Measurements from ENCODE around the gene RNF44.

DNA sequence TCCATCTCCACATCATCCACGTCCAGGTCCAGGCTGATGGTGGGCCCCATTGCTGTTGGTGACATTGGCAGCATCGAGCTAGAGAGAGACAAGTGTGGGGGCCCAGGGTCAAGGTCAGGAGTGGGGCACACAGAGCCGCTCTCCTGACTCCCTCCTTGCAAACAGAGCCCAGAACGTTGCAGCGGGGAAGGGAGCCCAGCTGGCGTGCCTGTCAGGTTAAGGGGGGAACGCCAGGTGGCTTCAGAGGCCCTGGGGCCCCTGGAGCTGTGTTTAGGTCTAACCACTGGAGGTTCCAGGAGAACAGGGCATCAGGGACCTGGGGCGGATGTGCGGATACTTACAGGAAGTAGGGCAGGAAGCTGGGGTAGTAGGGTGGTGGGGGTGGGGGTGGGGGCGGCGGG lies 7.5 kb downstream of the RNF44 start:
- TF ChIP-seq EZH2 (IDR thresholded peaks at IDR 0.05) (no peak), CEBPB (IDR thresholded peaks at IDR 0.05; ENCODE audit: low read depth) (no peak), SIN3A (IDR thresholded peaks at IDR 0.05; ENCODE audit: low read depth) (no peak), POLR2A (IDR thresholded peaks at IDR 0.05; ENCODE audit: borderline replicate concordance, extremely low read depth, insufficient read depth, insufficient read length) (no peak)
- TF ChIP-seq, protein P1, sequence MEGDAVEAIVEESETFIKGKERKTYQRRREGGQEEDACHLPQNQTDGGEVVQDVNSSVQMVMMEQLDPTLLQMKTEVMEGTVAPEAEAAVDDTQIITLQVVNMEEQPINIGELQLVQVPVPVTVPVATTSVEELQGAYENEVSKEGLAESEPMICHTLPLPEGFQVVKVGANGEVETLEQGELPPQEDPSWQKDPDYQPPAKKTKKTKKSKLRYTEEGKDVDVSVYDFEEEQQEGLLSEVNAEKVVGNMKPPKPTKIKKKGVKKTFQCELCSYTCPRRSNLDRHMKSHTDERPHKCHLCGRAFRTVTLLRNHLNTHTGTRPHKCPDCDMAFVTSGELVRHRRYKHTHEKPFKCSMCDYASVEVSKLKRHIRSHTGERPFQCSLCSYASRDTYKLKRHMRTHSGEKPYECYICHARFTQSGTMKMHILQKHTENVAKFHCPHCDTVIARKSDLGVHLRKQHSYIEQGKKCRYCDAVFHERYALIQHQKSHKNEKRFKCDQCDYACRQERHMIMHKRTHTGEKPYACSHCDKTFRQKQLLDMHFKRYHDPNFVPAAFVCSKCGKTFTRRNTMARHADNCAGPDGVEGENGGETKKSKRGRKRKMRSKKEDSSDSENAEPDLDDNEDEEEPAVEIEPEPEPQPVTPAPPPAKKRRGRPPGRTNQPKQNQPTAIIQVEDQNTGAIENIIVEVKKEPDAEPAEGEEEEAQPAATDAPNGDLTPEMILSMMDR (IDR thresholded peaks at IDR 0.05 in 2 of 3, conservative IDR thresholded peaks at IDR 0.05 in 1 of 3; ENCODE audit: borderline replicate concordance in 1 of 3, insufficient read depth in 1 of 3, low read depth in 2 of 3, low read length in 2 of 3): no peak
- TF ChIP-seq, protein P2, sequence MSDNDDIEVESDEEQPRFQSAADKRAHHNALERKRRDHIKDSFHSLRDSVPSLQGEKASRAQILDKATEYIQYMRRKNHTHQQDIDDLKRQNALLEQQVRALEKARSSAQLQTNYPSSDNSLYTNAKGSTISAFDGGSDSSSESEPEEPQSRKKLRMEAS (IDR thresholded peaks at IDR 0.05): no peak
- TF ChIP-seq, protein P3, sequence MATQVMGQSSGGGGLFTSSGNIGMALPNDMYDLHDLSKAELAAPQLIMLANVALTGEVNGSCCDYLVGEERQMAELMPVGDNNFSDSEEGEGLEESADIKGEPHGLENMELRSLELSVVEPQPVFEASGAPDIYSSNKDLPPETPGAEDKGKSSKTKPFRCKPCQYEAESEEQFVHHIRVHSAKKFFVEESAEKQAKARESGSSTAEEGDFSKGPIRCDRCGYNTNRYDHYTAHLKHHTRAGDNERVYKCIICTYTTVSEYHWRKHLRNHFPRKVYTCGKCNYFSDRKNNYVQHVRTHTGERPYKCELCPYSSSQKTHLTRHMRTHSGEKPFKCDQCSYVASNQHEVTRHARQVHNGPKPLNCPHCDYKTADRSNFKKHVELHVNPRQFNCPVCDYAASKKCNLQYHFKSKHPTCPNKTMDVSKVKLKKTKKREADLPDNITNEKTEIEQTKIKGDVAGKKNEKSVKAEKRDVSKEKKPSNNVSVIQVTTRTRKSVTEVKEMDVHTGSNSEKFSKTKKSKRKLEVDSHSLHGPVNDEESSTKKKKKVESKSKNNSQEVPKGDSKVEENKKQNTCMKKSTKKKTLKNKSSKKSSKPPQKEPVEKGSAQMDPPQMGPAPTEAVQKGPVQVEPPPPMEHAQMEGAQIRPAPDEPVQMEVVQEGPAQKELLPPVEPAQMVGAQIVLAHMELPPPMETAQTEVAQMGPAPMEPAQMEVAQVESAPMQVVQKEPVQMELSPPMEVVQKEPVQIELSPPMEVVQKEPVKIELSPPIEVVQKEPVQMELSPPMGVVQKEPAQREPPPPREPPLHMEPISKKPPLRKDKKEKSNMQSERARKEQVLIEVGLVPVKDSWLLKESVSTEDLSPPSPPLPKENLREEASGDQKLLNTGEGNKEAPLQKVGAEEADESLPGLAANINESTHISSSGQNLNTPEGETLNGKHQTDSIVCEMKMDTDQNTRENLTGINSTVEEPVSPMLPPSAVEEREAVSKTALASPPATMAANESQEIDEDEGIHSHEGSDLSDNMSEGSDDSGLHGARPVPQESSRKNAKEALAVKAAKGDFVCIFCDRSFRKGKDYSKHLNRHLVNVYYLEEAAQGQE (IDR thresholded peaks at IDR 0.05; ENCODE audit: low read depth): no peak
